Loucy (cell line): ENCODE data around the gene SPATC1L.

ENCODE experiments used
- H2AFZ ChIP-seq: fragments of 200-600 bp; sonication (generic); 2 replicates; pipeline ENCODE4 v1.6.0; 2016; ENCODE audit warnings: antibody characterized with exemption, mild to moderate bottlenecking, low read length, moderate library complexity
- H3F3A ChIP-seq: fragments of 200-600 bp; 2 replicates; pipeline ENCODE4 v1.6.0; 2016; ENCODE audit warnings: antibody characterized with exemption, low read depth, mild to moderate bottlenecking
- H3K27me3 ChIP-seq: fragments of 200-600 bp; sonication (generic); 2 replicates; pipeline ENCODE4 v1.6.1; 2014; ENCODE audit warnings: low read length, mild to moderate bottlenecking; ENCODE audit not compliant: insufficient read depth, poor library complexity, severe bottlenecking
- H3K36me3 ChIP-seq: fragments of 200-600 bp; sonication (generic); 2 replicates; pipeline ENCODE4 v1.6.1; 2016; ENCODE audit warnings: low read length; ENCODE audit not compliant: insufficient read depth
- H3K4me1 ChIP-seq: fragments of 200-600 bp; sonication (generic); 2 replicates; pipeline ENCODE4 v1.5.1; 2014; ENCODE audit warnings: low read length, mild to moderate bottlenecking; ENCODE audit not compliant: insufficient read depth, poor library complexity, severe bottlenecking
- H3K4me2 ChIP-seq: fragments of 200-600 bp; sonication (generic); 2 replicates; pipeline ENCODE4 v1.6.0; 2014; ENCODE audit warnings: antibody characterized with exemption, low read length, low read depth, mild to moderate bottlenecking; ENCODE audit not compliant: poor library complexity, severe bottlenecking
- H3K4me3 ChIP-seq: fragments of 200-600 bp; sonication (generic); 2 replicates; pipeline ENCODE4 v1.5.1; 2014; ENCODE audit warnings: low read length, mild to moderate bottlenecking, mixed read lengths; ENCODE audit not compliant: poor library complexity, severe bottlenecking
- H3K79me2 ChIP-seq: fragments of 200-600 bp; sonication (generic); 2 replicates; pipeline ENCODE4 v1.6.1; 2014; ENCODE audit warnings: low read length; ENCODE audit not compliant: insufficient read depth
- H3K9ac ChIP-seq: fragments of 200-600 bp; sonication (generic); 2 replicates; pipeline ENCODE4 v1.6.0; 2014; ENCODE audit warnings: mild to moderate bottlenecking, low read depth, low read length, moderate library complexity; ENCODE audit not compliant: poor library complexity, severe bottlenecking
- H3K9me2 ChIP-seq: fragments of 200-600 bp; sonication (generic); replicated peaks from 2 replicates; pipeline ENCODE4 v1.6.1; 2016; ENCODE audit warnings: low read depth, low read length, mixed read lengths
- H3K9me3 ChIP-seq: fragments of 200-600 bp; sonication (generic); 2 replicates; pipeline ENCODE4 v1.6.1; 2014; ENCODE audit warnings: mild to moderate bottlenecking, antibody characterized with exemption, low read length, low read depth; ENCODE audit not compliant: insufficient read depth
- H4K20me1 ChIP-seq: fragments of 200-600 bp; sonication (generic); 2 replicates; pipeline ENCODE4 v1.6.0; 2014; ENCODE audit warnings: antibody characterized with exemption, low read length, mild to moderate bottlenecking; ENCODE audit not compliant: insufficient read depth, poor library complexity, severe bottlenecking
- CTCF ChIP-seq: fragments of 200-600 bp; sonication (generic); conservative IDR thresholded peaks from 2 replicates; pipeline ENCODE4 v1.5.1; 2014; ENCODE audit warnings: mild to moderate bottlenecking, antibody characterized with exemption, low read length
- EZH2phosphoT487 ChIP-seq: fragments of 200-600 bp; IDR thresholded peaks from 2 replicates; pipeline ENCODE4 v1.6.1; 2018; ENCODE audit warnings: antibody characterized with exemption, mild to moderate bottlenecking, moderate library complexity, borderline replicate concordance

SPATC1L gene

GRCh38 chr21:46160657-46160906 lies 23.7 kb downstream of the SPATC1L start:
- no peak overlapping the region for H3K4me2 ChIP-seq
- H3K9me3 ChIP-seq = no peaks in the 10 kb centered on the region
- no peaks in the 10 kb centered on the region for H3K27me3 ChIP-seq
- no peaks in the 10 kb centered on the region for H3K36me3 ChIP-seq
- no peak overlapping the region for H2AFZ ChIP-seq
- TF ChIP-seq EZH2phosphoT487 (no peak), CTCF (no peak)
- no peaks in the 10 kb centered on the region for H3K9me2 ChIP-seq
- no peak overlapping the region for H3K9ac ChIP-seq
- no peaks in the 10 kb centered on the region for H3K4me1 ChIP-seq
- no peaks in the 10 kb centered on the region for H4K20me1 ChIP-seq
- no peaks in the 10 kb centered on the region for H3K79me2 ChIP-seq
- no peaks in the 10 kb centered on the region for H3F3A ChIP-seq
- H3K4me3 ChIP-seq = no peak overlapping the region

- Histone ChIP-seq H3K27me3 (no peaks in the 10 kb centered on the region), H3K9me2 (no peaks in the 10 kb centered on the region), H3K36me3 (no peaks in the 10 kb centered on the region), H3K4me2 (no peak overlapping the region), H2AFZ (no peak overlapping the region), H3K4me3 (no peak overlapping the region), H3F3A (no peaks in the 10 kb centered on the region), H3K4me1 (no peaks in the 10 kb centered on the region), H3K79me2 (no peaks in the 10 kb centered on the region), H4K20me1 (no peaks in the 10 kb centered on the region), H3K9ac (no peak overlapping the region), H3K9me3 (no peaks in the 10 kb centered on the region)
- no peak for TF ChIP-seq EZH2phosphoT487
- TF ChIP-seq CTCF = no peak
Measured at GRCh38 chr21:46159841-46160656, 24.2 kb downstream of the SPATC1L start.

DNA sequence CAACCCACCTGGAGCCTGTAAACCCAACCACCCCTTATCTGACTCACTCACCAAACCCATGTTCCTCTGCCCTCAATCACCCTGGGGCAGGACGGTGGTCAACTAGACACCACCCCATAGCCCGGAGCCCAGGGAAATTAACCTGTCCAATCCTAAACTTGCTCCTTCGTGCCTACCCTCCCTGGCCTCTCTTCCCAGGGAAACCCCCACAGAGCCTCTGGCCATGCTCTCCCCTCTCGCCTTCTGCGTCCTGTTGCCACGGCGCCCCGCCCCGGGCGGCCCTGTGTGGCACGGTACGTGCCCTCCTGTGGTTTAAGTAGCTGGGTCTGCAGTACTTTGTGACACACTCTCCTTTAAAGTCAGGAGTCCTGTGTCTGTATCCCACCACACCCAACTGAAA lies 24.9 kb downstream of the SPATC1L start:
- H3K9ac ChIP-seq = no peak overlapping the region
- TF ChIP-seq CTCF = no peak
- no peak for TF ChIP-seq EZH2phosphoT487
- H3K4me3 ChIP-seq = no peak overlapping the region
- no peaks in the 10 kb centered on the region for H3K9me3 ChIP-seq
- H4K20me1 ChIP-seq = no peaks in the 10 kb centered on the region
- H2AFZ ChIP-seq = no peak overlapping the region
- H3K36me3 ChIP-seq = no peaks in the 10 kb centered on the region
- no peaks in the 10 kb centered on the region for H3K27me3 ChIP-seq
- no peaks in the 10 kb centered on the region for H3K4me1 ChIP-seq
- no peak overlapping the region for H3K4me2 ChIP-seq
- no peaks in the 10 kb centered on the region for H3K79me2 ChIP-seq
- no peaks in the 10 kb centered on the region for H3K9me2 ChIP-seq
- no peaks in the 10 kb centered on the region for H3F3A ChIP-seq
